PC-3 (cell line): ENCODE results near the gene TRPM7.

ENCODE experiments used
- EZH2 ChIP-seq: fragments of 300-600 bp; sonication (generic); IDR thresholded peaks from one replicate; pipeline ENCODE4 v1.6.1; 2017; ENCODE audit warnings: antibody characterized with exemption, mild to moderate bottlenecking, low read length; ENCODE audit not compliant: unreplicated experiment
- EZH2phosphoT487 ChIP-seq: fragments of 300-600 bp; sonication (generic); IDR thresholded peaks from 2 replicates; pipeline ENCODE4 v1.6.1; 2018; ENCODE audit warnings: mild to moderate bottlenecking, antibody characterized with exemption, low read length, borderline replicate concordance
- TF ChIP-seq, protein P1 (sequence below): fragments of 300-600 bp; sonication (generic); conservative IDR thresholded peaks from 2 replicates; pipeline ENCODE4 v1.5.1; 2017; ENCODE audit warnings: antibody characterized with exemption, low read depth, mild to moderate bottlenecking, low read length

GRCh38 chr15:50593761-50594160 lies 92.8 kb downstream of the TRPM7 start:
- TF ChIP-seq, protein P1, sequence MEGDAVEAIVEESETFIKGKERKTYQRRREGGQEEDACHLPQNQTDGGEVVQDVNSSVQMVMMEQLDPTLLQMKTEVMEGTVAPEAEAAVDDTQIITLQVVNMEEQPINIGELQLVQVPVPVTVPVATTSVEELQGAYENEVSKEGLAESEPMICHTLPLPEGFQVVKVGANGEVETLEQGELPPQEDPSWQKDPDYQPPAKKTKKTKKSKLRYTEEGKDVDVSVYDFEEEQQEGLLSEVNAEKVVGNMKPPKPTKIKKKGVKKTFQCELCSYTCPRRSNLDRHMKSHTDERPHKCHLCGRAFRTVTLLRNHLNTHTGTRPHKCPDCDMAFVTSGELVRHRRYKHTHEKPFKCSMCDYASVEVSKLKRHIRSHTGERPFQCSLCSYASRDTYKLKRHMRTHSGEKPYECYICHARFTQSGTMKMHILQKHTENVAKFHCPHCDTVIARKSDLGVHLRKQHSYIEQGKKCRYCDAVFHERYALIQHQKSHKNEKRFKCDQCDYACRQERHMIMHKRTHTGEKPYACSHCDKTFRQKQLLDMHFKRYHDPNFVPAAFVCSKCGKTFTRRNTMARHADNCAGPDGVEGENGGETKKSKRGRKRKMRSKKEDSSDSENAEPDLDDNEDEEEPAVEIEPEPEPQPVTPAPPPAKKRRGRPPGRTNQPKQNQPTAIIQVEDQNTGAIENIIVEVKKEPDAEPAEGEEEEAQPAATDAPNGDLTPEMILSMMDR, result no peak
- TF ChIP-seq EZH2, result no peak
- TF ChIP-seq EZH2phosphoT487, result no peak
